K562 (cell line): ENCODE data around the gene PDCD7. TPM values are rescaled to one million over a fixed set of nuclear protein-coding genes. Genes with fewer than 3 reads are reported as not detected.

Source experiments
- ARHGAP35 ChIP-seq: fragments of 450-650 bp; IDR thresholded peaks from 2 replicates; pipeline ENCODE4 v1.6.1; 2018; ENCODE audit not compliant: partially characterized antibody
- ARNT ChIP-seq, 2 experiments: fragments of 450-650 bp; IDR thresholded peaks; 2 replicates each; pipeline ENCODE4 v1.6.1; 2016; ENCODE audit warnings: mild to moderate bottlenecking in 1 of 2
- CC2D1A ChIP-seq: fragments of 450-650 bp; IDR thresholded peaks from 2 replicates; pipeline ENCODE4 v1.6.1; 2017; ENCODE audit warnings: mild to moderate bottlenecking
- FOS ChIP-seq: IDR thresholded peaks from 3 replicates; pipeline ENCODE4 v1.6.1; 2011; ENCODE audit not compliant: insufficient read length; ENCODE audit errors: extremely low read depth
- GABPB2 ChIP-seq: fragments of 250-450 bp; sonication (Bioruptor Pico); conservative IDR thresholded peaks from 2 replicates; pipeline ENCODE4 v1.5.1; 2021; ENCODE audit warnings: mild to moderate bottlenecking
- HMGXB4 ChIP-seq: sonication (generic); formaldehyde crosslinking; IDR thresholded peaks from 2 replicates; pipeline ENCODE4 v1.8.1; 2023; ENCODE audit warnings: mild to moderate bottlenecking, missing genetic modification reagents
- HOXB6 ChIP-seq: fragments of 250-450 bp; sonication (Bioruptor Pico); IDR thresholded peaks from 2 replicates; pipeline ENCODE4 v1.5.1; 2022; ENCODE audit warnings: mild to moderate bottlenecking, borderline replicate concordance
- MEF2A ChIP-seq: IDR thresholded peaks from 2 replicates; pipeline ENCODE4 v1.6.1; 2011; ENCODE audit warnings: low read depth, mild to moderate bottlenecking, low read length, moderate library complexity; ENCODE audit not compliant: control insufficient read depth
- PRPF4 ChIP-seq: fragments of 200-400 bp; formaldehyde crosslinking; IDR thresholded peaks from one replicate; pipeline ENCODE4 v1.6.1; 2017; ENCODE audit warnings: low read length, low read depth, mild to moderate bottlenecking; ENCODE audit not compliant: insufficient read depth, poor library complexity, severe bottlenecking
- RCOR1 ChIP-seq, 2 experiments: IDR thresholded peaks; 2 replicates each; pipeline ENCODE4 v1.6.1; 2012; ENCODE audit warnings: low read depth in 2 of 2, low read length in 2 of 2, borderline replicate concordance in 1 of 2, improper control_type of control experiment in 1 of 2
- RFX5 ChIP-seq: IDR thresholded peaks from 2 replicates; pipeline ENCODE4 v1.6.1; 2011; ENCODE audit warnings: low read depth, mild to moderate bottlenecking, improper control_type of control experiment, low read length
- SNIP1 ChIP-seq: fragments of 450-650 bp; IDR thresholded peaks from 2 replicates; pipeline ENCODE4 v1.7.1; 2017; ENCODE audit warnings: low read depth, mild to moderate bottlenecking
- SP1 ChIP-seq: sonication (generic); formaldehyde crosslinking; IDR thresholded peaks from 2 replicates; pipeline ENCODE4 v1.8.1; 2022; ENCODE audit warnings: mild to moderate bottlenecking, missing genetic modification reagents
- SREBF1 ChIP-seq: fragments of 150-350 bp; IDR thresholded peaks from 2 replicates; pipeline ENCODE4 v1.6.1; 2014; ENCODE audit warnings: antibody characterized with exemption, low read depth, low read length, borderline replicate concordance
- STAT5B ChIP-seq: fragments of 250-450 bp; sonication (Bioruptor Pico); IDR thresholded peaks from 2 replicates; pipeline ENCODE4 v1.8.0; 2021; ENCODE audit warnings: mild to moderate bottlenecking, inconsistent platforms
- TCF15 ChIP-seq: fragments of 250-450 bp; sonication (Bioruptor Pico); IDR thresholded peaks from 2 replicates; pipeline ENCODE4 v1.8.0; 2022; ENCODE audit warnings: moderate library complexity, mild to moderate bottlenecking, inconsistent platforms
- ZNF584 ChIP-seq: fragments of 200-800 bp; sonication (Bioruptor generic); IDR thresholded peaks from 2 replicates; pipeline ENCODE4 v1.6.1; 2016; ENCODE audit warnings: low read depth, mild to moderate bottlenecking, missing genetic modification characterization, missing compliant biosample characterization
- polyA plus RNA-seq, 8 experiments: library from polyadenylated mRNA; depleted of rRNA in 4 of 8; stranded (reverse) in 5 of 8; unstranded in 3 of 8; fragments of >200 nt; fragmentation: Nextera tagmentation in 2 of 8; fragmentation: Illumina TruSeq in 1 of 8; extraction: Ambion mirVana in 2 of 8; extraction: Trizol in 1 of 8; gene quantifications; 2 replicates each; pipeline versions ENCODE4 v1.2.1 to v1.2.3, GENCODE V29; 2011 to 2014; ENCODE audit warnings: inconsistent platforms in 1 of 8, missing spikeins in 1 of 8
- total RNA-seq, 7 experiments: library from RNA; depleted of rRNA in 6 of 7; stranded (reverse); fragments of >200 nt in 6 of 7; fragmentation: Illumina TruSeq in 2 of 7; extraction: Trizol in 2 of 7; gene quantifications; 2 replicates each; pipeline versions ENCODE4 v1.2.1 to v1.2.3, GENCODE V29; 2011 to 2021; ENCODE audit warnings: low replicate concordance in 1 of 7
- TF ChIP-seq, protein P1 (sequence below): fragments of 450-650 bp; IDR thresholded peaks from 2 replicates; pipeline ENCODE4 v1.6.1; 2016; ENCODE audit warnings: mild to moderate bottlenecking
- TF ChIP-seq, protein P2 (sequence below): sonication (generic); formaldehyde crosslinking; IDR thresholded peaks from 2 replicates; pipeline ENCODE4 v1.8.0; 2022; ENCODE audit warnings: missing genetic modification reagents, mild to moderate bottlenecking, moderate library complexity, borderline replicate concordance
- TF ChIP-seq, protein P3 (sequence below): sonication (generic); formaldehyde crosslinking; IDR thresholded peaks from 2 replicates; pipeline ENCODE4 v1.8.0; 2022; ENCODE audit warnings: mild to moderate bottlenecking, missing genetic modification reagents, borderline replicate concordance

PDCD7 gene
- total and polyA plus RNA-seq, 9 of the 15 experiments (the other 6 are each of a cell fraction or from before 2014, with no cell fraction given): 11.8 to 30.2 (median 18.8) TPM

DNA sequence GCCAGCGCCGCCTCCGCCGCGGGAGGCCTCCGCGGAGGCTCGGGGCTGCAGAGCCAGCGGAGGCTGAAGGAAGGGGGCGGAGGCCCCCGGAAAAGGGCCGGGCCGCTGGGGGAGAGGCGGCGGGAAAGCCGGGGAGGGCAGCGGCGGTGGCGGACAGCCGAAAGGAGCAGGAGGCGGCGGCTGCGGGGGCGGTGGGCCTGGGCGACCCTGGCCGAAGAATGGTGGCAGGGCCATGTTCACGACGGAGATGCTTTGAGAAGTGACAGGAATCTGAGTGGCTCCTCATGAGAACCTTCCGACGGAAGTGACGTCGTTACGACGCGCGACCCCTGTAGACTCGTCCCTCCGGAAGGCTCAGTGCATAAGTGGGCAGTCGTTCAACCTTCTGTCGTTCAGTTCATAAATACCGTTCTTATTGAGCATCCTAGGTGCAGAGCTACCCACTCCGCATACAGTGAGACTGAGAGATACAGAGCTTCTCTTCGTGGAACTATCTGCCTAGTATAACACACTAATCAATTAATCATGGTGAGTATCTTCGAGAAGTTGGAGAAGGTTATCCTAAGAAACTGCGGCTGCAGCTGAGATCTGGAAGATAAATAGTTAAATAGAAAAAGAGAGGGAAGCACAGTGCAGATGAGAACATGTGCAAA, at the start of gene PDCD7 (continued):
- TF ChIP-seq, protein P1, sequence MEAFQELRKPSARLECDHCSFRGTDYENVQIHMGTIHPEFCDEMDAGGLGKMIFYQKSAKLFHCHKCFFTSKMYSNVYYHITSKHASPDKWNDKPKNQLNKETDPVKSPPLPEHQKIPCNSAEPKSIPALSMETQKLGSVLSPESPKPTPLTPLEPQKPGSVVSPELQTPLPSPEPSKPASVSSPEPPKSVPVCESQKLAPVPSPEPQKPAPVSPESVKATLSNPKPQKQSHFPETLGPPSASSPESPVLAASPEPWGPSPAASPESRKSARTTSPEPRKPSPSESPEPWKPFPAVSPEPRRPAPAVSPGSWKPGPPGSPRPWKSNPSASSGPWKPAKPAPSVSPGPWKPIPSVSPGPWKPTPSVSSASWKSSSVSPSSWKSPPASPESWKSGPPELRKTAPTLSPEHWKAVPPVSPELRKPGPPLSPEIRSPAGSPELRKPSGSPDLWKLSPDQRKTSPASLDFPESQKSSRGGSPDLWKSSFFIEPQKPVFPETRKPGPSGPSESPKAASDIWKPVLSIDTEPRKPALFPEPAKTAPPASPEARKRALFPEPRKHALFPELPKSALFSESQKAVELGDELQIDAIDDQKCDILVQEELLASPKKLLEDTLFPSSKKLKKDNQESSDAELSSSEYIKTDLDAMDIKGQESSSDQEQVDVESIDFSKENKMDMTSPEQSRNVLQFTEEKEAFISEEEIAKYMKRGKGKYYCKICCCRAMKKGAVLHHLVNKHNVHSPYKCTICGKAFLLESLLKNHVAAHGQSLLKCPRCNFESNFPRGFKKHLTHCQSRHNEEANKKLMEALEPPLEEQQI: 0 out of 2 replicates have a peak, but pooled peaks have one; percentile 33
- TF ChIP-seq GABPB2 (CRISPR knock-in tag) (no peak), PRPF4 (no peak), ZNF584 (CRISPR knock-in tag) (no peak), SNIP1 (no peak), RFX5 (0 out of 2 replicates have a peak, but pooled peaks have one; percentile 10), HOXB6 (CRISPR knock-in tag) (no peak), CC2D1A (no peak), SREBF1 (no peak), ARHGAP35 (no peak), MEF2A (no peak), RCOR1 (IDR thresholded peaks at IDR 0.05; ENCODE audit: borderline replicate concordance in 1 of 2, low read depth in 2 of 2, low read length in 2 of 2) (0 out of 4 replicates have a peak, but pooled peaks of 1 of the 2 experiments have one; percentile 34), TCF15 (CRISPR knock-in tag) (no peak), FOS (no peak), SP1 (CRISPR knock-in tag) (peak; percentile 73), HMGXB4 (CRISPR knock-in tag) (no peak), ARNT (IDR thresholded peaks at IDR 0.05) (no peak), STAT5B (CRISPR knock-in tag) (no peak)
- TF ChIP-seq, protein P2, sequence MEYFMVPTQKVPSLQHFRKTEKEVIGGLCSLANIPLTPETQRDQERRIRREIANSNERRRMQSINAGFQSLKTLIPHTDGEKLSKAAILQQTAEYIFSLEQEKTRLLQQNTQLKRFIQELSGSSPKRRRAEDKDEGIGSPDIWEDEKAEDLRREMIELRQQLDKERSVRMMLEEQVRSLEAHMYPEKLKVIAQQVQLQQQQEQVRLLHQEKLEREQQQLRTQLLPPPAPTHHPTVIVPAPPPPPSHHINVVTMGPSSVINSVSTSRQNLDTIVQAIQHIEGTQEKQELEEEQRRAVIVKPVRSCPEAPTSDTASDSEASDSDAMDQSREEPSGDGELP (CRISPR knock-in tag): peak; percentile 44
- TF ChIP-seq, protein P3, sequence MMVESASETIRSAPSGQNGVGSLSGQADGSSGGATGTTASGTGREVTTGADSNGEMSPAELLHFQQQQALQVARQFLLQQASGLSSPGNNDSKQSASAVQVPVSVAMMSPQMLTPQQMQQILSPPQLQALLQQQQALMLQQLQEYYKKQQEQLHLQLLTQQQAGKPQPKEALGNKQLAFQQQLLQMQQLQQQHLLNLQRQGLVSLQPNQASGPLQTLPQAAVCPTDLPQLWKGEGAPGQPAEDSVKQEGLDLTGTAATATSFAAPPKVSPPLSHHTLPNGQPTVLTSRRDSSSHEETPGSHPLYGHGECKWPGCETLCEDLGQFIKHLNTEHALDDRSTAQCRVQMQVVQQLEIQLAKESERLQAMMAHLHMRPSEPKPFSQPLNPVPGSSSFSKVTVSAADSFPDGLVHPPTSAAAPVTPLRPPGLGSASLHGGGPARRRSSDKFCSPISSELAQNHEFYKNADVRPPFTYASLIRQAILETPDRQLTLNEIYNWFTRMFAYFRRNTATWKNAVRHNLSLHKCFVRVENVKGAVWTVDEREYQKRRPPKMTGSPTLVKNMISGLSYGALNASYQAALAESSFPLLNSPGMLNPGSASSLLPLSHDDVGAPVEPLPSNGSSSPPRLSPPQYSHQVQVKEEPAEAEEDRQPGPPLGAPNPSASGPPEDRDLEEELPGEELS (CRISPR knock-in tag): no peak
